Ectodermal cell (in vitro differentiated cells): ENCODE measurements around the gene C2orf69.

Experiments used
- H3K27ac ChIP-seq: 2 replicates; pipeline ENCODE4 v1.7.0; 2013; ENCODE audit warnings: mild to moderate bottlenecking, low read depth, low read length; ENCODE audit not compliant: insufficient read depth, poor library complexity, severe bottlenecking
- H3K27me3 ChIP-seq: 2 replicates; pipeline ENCODE4 v1.7.0; 2013; ENCODE audit warnings: mild to moderate bottlenecking, low read length; ENCODE audit not compliant: insufficient read depth, control insufficient read depth, poor library complexity, severe bottlenecking
- H3K36me3 ChIP-seq: one replicate; pipeline ENCODE4 v1.7.0; 2013; ENCODE audit warnings: low read length; ENCODE audit not compliant: control insufficient read depth, insufficient read depth
- H3K4me1 ChIP-seq: one replicate; pipeline ENCODE4 v1.7.0; 2013; ENCODE audit warnings: low read length; ENCODE audit not compliant: control insufficient read depth, insufficient read depth
- H3K4me3 ChIP-seq: 2 replicates; pipeline ENCODE4 v1.7.0; 2013; ENCODE audit warnings: low read depth, low read length, control low read depth; ENCODE audit not compliant: insufficient read depth
- H3K9me3 ChIP-seq: 2 replicates; pipeline ENCODE4 v1.7.0; 2013; ENCODE audit warnings: mild to moderate bottlenecking, low read length, moderate library complexity; ENCODE audit not compliant: control insufficient read depth
- WGBS, 2 experiments: methylation state at CpG; one replicate each; pipeline ENCODE4 v1.1.7; 2013; ENCODE audit warnings: missing lambda C conversion rate in 2 of 2; 5-methylcytosine and 5-hydroxymethylcytosine counted together

C2orf69 gene

DNA sequence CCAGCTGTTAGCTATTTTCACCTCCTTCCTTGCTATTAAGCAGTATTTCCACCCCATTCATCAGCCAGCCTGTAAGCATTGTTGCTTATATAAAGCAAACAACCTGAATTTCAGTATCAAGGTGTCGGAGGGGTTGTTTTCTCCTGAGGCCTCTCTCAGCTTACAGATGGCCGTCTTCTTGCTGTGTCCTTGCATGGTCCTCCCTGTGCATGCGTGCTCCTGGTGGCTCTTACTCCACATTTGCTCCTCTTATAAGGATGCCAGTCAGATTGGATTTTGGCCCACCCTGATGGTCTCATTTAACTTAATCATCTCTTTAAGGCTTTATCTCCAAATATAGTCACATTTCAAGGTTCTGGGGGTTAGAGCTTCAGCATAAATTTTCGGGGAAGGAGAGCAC lies 46.9 kb downstream of the C2orf69 start:
- Histone ChIP-seq H3K27ac (no peak overlapping the region), H3K4me3 (no peak overlapping the region), H3K36me3 (peaks cover 14% of the 10 kb centered on the region), H3K27me3 (no peaks in the 10 kb centered on the region), H3K4me1 (peaks cover 7% of the 10 kb centered on the region), H3K9me3 (no peaks in the 10 kb centered on the region)
- 95 to 96% methylated on average over 4 of the region's 4 CpGs for WGBS, 2 experiments

DNA sequence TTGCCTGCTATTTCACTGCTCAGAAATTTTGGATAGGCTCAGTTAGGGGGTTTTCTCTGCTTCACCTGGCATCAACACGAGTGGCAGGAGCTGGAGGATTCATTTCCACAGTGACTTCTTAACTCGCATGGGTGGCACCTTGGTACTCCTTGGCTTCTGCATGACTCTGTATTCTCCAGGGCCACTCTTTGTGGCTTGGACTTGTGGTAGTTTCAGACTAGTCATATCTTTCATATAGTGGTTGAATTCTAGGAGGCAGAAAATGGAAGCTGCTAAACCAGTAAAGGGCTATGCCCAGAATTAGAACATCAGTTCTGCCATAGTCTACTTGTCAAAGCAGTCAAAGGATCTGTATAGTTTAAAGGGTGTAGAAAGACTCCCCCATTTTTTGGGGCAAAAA lies 51.1 kb downstream of the C2orf69 start:
- Histone ChIP-seq H3K4me1 (no peaks in the 10 kb centered on the region), H3K36me3 (peaks cover 25% of the 10 kb centered on the region), H3K9me3 (no peaks in the 10 kb centered on the region), H3K4me3 (no peak overlapping the region), H3K27me3 (no peaks in the 10 kb centered on the region), H3K27ac (no peak overlapping the region)
- WGBS, 2 experiments, result 87 to 90% methylated on average over 2 of the region's 2 CpGs

DNA sequence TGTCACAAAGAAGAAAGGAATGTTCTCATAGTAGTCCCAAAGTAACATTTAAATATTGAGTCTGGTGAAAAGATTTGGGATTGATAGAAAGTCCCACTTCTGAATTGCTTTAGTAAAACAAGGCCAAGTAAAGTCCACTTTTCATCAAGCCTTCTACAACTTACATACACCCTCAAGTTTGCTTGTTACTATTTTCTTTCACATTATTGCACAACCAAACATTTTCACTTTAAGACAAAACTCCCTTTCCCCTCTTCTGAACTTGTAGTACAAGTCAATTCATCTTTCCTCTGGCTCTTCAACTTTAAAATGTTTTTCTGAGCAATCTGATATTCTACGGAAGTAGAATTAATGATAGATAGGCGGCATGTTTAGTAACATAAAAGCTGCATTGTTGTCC lies 55.3 kb downstream of the C2orf69 start:
- H3K4me1 ChIP-seq, result no peaks in the 10 kb centered on the region
- no peak overlapping the region for H3K4me3 ChIP-seq
- H3K27ac ChIP-seq, result no peak overlapping the region
- H3K36me3 ChIP-seq, result peaks cover 18% of the 10 kb centered on the region
- no peaks in the 10 kb centered on the region for H3K27me3 ChIP-seq
- 96 to 100% methylated on average over 1 to 2 of the region's 2 CpGs for WGBS, 2 experiments
- H3K9me3 ChIP-seq, result no peaks in the 10 kb centered on the region

DNA sequence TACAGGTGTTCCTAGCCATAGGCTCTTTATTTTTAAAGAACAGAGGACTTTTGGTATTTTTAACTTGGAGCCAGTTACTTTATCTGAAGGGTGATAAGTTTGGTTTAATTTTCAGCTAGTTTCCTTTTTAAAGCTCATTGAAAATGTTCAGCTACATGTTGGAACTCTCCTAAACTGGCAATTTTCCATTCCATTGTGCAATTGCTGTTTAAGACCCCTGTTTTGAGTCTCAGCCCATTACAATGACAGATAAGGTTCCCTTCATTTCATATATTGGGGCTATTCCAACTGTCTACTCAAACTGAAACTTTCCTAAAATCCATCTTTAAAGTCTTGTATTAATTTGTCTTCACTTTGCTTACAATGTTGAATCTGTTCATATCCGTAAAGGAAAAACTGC lies 55.9 kb downstream of the C2orf69 start:
- Histone ChIP-seq H3K9me3 (no peaks in the 10 kb centered on the region), H3K27me3 (no peaks in the 10 kb centered on the region), H3K36me3 (peaks cover 18% of the 10 kb centered on the region), H3K27ac (no peak overlapping the region), H3K4me1 (no peaks in the 10 kb centered on the region), H3K4me3 (no peak overlapping the region)
- WGBS, 2 experiments, result 100% methylated on average over 1 of the region's 1 CpG

DNA sequence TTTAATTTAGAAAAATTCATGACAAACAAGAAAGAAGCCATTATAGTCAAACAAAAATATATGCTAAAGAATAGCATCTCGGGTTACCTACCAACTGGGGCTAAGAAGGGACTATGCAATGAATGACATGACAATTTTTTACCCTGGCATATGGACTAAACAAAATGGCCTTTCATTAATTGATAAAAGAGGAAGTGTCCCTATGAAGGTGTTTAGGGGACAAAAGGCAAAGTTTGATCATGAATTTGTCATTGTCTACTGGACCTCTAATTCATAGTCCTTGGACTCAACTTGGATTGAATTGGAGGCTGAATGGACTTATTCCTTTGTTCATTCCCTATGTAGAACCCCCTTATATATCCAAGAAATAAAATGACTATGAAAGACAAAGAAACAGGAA lies 57.0 kb downstream of the C2orf69 start:
- Histone ChIP-seq H3K4me3 (no peak overlapping the region), H3K9me3 (no peaks in the 10 kb centered on the region), H3K4me1 (no peaks in the 10 kb centered on the region), H3K27me3 (no peaks in the 10 kb centered on the region), H3K36me3 (peaks cover 11% of the 10 kb centered on the region), H3K27ac (no peak overlapping the region)
- WGBS, 2 experiments, result 90 to 100% methylated on average over 1 of the region's 1 CpG

DNA sequence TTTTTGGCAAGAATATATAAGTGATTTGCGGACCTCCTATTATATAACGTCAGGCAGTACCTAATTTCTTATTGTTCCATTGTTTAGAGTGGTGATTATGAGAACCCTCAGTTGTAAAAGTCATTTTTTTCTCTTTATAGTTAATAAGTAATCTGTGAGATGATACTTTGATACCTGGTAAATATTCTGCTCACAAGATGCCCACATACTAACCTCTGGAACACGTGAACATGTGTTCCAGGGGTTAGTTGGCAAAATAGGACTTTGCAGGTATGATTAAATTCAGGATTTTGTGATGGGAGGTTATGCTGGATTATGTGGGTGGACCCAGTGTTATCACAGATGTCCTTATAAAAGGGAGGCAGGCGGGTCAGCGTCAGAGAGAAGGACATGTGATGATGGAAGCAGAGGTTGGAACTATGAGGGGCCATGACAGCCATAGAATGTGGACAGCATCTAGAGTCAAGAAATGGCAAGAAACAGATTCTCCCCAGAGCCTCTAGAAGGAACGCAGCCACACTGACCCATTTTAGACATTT lies 61.1 kb downstream of the C2orf69 start:
- H3K27ac ChIP-seq, result no peak overlapping the region
- no peaks in the 10 kb centered on the region for H3K27me3 ChIP-seq
- no peaks in the 10 kb centered on the region for H3K4me1 ChIP-seq
- no peaks in the 10 kb centered on the region for H3K36me3 ChIP-seq
- no peaks in the 10 kb centered on the region for H3K9me3 ChIP-seq
- no peak overlapping the region for H3K4me3 ChIP-seq
- 86 to 93% methylated on average over 5 to 6 of the region's 6 CpGs for WGBS, 2 experiments

DNA sequence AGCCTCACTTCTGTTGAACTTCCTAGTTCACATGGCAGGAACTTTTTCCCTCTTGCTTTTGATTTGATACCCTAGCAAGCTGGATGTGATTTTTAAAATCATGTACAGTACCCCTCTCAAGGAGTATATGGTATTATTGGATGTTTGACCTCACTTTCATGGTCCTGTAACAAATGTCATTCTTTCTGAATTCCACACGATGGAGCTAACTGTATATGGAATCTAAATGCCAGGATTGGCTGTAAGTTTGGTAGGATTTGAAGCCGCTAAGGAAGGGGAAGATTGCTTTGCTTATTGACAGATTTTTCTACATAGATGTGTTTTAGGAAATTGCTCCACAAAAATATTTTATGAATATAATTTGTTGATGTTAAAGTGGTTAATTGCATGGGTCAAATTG lies 62.6 kb downstream of the C2orf69 start:
- Histone ChIP-seq H3K27me3 (no peaks in the 10 kb centered on the region), H3K9me3 (no peaks in the 10 kb centered on the region), H3K4me1 (no peaks in the 10 kb centered on the region), H3K4me3 (no peak overlapping the region), H3K36me3 (no peaks in the 10 kb centered on the region), H3K27ac (no peak overlapping the region)
- 31 to 40% methylated on average over 2 of the region's 2 CpGs for WGBS, 2 experiments

DNA sequence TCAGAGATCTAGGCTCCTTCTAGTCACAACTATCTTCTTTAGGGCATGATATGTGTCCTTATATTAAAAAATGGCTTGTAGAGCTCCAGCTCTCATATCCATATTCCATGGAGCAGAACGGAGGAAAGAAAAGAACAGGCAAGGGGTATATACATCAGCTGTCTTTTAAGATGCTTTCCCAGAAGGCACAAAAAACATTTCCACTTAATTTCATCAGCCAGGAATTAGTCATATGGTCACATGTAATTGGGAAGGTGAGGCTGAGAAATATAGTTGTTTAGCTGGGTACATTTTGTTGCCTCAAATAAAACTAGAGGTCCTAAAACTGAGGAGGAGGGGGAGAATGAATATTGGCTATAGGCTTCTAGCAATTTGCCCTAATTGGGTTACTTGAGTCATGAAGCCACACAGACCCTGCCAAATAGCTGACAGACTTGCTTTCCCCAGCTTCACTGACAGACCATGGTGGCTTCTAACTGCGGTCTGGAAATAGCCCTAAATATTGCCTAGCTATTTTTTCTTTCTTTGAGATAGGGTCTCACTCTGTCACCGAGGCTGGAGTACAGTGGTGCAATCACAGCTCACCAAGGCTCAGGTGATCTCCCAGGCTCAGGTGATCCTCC lies 64.3 kb downstream of the C2orf69 start:
- H3K4me1 ChIP-seq, result peaks cover 3% of the 10 kb centered on the region
- H3K27me3 ChIP-seq, result no peaks in the 10 kb centered on the region
- H3K9me3 ChIP-seq, result no peaks in the 10 kb centered on the region
- no peak overlapping the region for H3K27ac ChIP-seq
- H3K4me3 ChIP-seq, result no peak overlapping the region
- no peaks in the 10 kb centered on the region for H3K36me3 ChIP-seq
- 90 to 94% methylated on average over 3 of the region's 3 CpGs for WGBS, 2 experiments
